ENCODE data around the gene OPHN1. TPM values are rescaled to one million over a fixed set of nuclear protein-coding genes. Genes with fewer than 3 reads are reported as not detected.
"Not testable (repeated sequence)": the region's sequence is repeated elsewhere in the genome, so short reads cannot be mapped to it uniquely, and the experiment has no call there.

Gene OPHN1
- total RNA-seq, 1 donor from 2014 or later, result 9.8 TPM

DNA sequence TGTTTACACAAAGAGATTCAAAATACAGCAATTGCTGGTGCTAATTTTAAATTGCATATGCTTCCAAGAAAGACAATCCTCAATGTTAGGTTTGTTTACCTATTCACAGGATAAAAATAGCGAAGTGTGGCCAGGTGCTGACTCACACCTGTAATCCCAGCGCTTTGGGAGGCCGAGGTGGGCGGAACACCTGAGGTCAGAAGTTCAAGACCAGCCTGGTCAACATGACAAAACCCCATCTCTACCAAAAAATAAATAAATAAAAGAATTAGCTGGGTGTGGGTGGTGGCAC lies 77.7 kb downstream of the OPHN1 start:
- Histone ChIP-seq H3K27me3 (no peaks in the 10 kb centered on the region), H3K4me1 (no peaks in the 10 kb centered on the region), H3K27ac (no peak overlapping the region), H3K4me3 (no peak overlapping the region), H3K36me3 (no peaks in the 10 kb centered on the region), H3K9me3 (no peaks in the 10 kb centered on the region)
- DNase-seq (no peak), ATAC-seq (no peak)
- intact Hi-C loops (cut with DNase I), result no loop called here
- no peak for TF ChIP-seq CTCF (IDR thresholded peaks at IDR 0.05)

- intact Hi-C loops (cut with DNase I), result no loop called here
- ATAC-seq (no peak), DNase-seq (no peak)
- Histone ChIP-seq H3K27me3 (no peaks in the 10 kb centered on the region), H3K4me1 (no peaks in the 10 kb centered on the region), H3K36me3 (no peaks in the 10 kb centered on the region), H3K4me3 (no peak overlapping the region), H3K9me3 (no peaks in the 10 kb centered on the region), H3K27ac (no peak overlapping the region)
- no peak for TF ChIP-seq CTCF (IDR thresholded peaks at IDR 0.05)
Observed at GRCh38 chrX:68354879-68355628, 78.2 kb downstream of the OPHN1 start.

DNA sequence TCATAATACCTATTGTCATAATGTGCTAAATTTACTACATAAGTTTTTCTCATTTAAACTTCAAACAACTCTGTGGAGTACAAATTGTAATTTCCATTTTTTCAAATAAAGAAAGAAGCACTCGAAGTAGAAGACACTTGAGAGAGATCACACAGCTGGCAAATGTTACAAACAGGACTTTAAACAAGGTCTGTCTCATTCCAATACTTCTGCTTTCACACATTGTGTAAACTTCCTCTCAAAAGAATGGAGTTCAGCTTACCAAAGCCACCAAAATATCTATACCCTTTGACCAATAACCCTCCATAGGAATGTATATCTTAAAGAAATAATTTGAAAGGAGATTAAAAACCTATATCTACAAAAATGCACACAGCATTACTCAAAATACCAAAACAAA lies 88.3 kb downstream of the OPHN1 start:
- H3K27ac ChIP-seq, result no peak overlapping the region
- DNase-seq (no peak), ATAC-seq (no peak)
- H3K27me3 ChIP-seq, result no peaks in the 10 kb centered on the region
- H3K9me3 ChIP-seq, result no peaks in the 10 kb centered on the region
- TF ChIP-seq CTCF (IDR thresholded peaks at IDR 0.05), result no peak
- H3K4me3 ChIP-seq, result no peak overlapping the region
- no peaks in the 10 kb centered on the region for H3K36me3 ChIP-seq
- intact Hi-C loops (cut with DNase I), result no loop called here
- no peaks in the 10 kb centered on the region for H3K4me1 ChIP-seq

DNA sequence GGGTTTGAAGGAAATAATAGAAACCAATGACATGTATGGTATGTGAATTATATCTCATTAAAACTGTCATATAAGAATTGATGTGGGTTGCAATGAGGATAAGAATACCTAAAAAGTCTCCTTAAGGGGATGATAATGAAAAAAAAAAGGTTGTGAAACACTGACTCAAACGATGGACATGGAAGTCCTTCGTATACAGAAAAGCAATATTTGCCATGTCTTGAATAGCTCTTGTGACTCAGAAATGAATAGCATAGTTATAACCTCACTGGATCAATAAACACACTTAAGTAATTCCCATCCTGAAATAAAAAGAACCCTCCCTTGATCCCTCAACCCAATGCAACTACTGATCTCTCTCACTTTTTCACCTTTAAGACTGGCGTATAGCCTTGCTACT lies 89.7 kb downstream of the OPHN1 start:
- TF ChIP-seq CTCF (IDR thresholded peaks at IDR 0.05), result no peak
- no peaks in the 10 kb centered on the region for H3K36me3 ChIP-seq
- intact Hi-C loops (cut with DNase I), result no loop called here
- no peaks in the 10 kb centered on the region for H3K27me3 ChIP-seq
- no peak overlapping the region for H3K27ac ChIP-seq
- H3K9me3 ChIP-seq, result no peaks in the 10 kb centered on the region
- DNase-seq (no peak), ATAC-seq (no peak)
- no peak overlapping the region for H3K4me3 ChIP-seq
- no peaks in the 10 kb centered on the region for H3K4me1 ChIP-seq

DNA sequence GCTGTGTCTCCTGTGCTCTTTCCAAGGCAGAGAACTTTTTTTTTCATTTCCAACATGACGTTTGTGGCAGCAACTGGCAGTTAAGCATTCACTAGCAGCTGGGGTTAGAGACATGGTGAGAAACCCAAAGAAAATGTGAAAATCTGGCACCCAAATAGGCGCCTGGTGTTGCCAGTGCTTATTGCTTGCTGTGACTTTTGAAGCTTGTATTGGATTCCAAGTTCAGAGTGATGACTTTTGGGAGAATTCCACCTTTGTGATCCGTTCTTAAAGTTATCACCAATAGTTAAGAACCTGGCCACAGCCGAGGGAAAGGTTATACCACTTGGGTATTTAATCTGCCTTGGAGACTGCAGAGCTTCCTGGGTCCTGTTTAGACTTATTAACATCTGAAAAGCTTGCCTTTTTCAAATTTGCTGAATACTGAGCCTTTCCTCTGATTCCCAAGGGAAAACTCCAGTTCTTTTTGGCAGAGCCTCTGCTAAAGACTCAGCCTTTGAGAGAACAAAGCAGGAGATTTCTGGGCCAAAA lies 101.0 kb downstream of the OPHN1 start:
- ATAC-seq, result no peak
- DNase-seq, result no peak
- Histone ChIP-seq H3K27ac (no peak overlapping the region), H3K9me3 (no peaks in the 10 kb centered on the region), H3K4me1 (no peaks in the 10 kb centered on the region), H3K36me3 (no peaks in the 10 kb centered on the region), H3K27me3 (no peaks in the 10 kb centered on the region), H3K4me3 (no peak overlapping the region)
- TF ChIP-seq CTCF (IDR thresholded peaks at IDR 0.05), result no peak
- intact Hi-C loops (cut with DNase I), result no loop called here

- DNase-seq; intact Hi-C loops (cut with DNase I); H3K27ac ChIP-seq; H3K27me3 ChIP-seq; ATAC-seq; H3K4me3 ChIP-seq; H3K4me1 ChIP-seq; H3K36me3 ChIP-seq; H3K9me3 ChIP-seq: not testable (repeated sequence)
Observed at GRCh38 chrX:68326841-68327240, 106.5 kb downstream of the OPHN1 start.
